Stimulated activated effector memory CD8-positive, alpha-beta T cell treated with anti-CD3 and anti-CD28 coated beads, Interleukin-12 subunit alpha, Interleukin-12 subunit beta, amount 100 ng/mL, for 72 hours (primary cell): Measurements from ENCODE around the gene SDR39U1.
"Not testable (repeated sequence)": the region's sequence is repeated elsewhere in the genome, so short reads cannot be mapped to it uniquely, and the experiment has no call there.

ENCODE experiments used
- ATAC-seq: fragments of 150-1000 bp; cut with Tn5 transposase; 2 replicates; pipeline ENCODE4 v1.10.0; 2021
- DNase-seq, 2 donors: peaks; one replicate each; pipeline ENCODE4 v3.0.0; 2021 to 2022; ENCODE audit warnings: low spot score in 2 of 2
- H3K27ac Mint-ChIP-seq: one replicate; pipeline ENCODE4 v1.8.0; 2022; ENCODE audit warnings: mild to moderate bottlenecking, mixed read lengths
- H3K36me3 Mint-ChIP-seq: one replicate; pipeline ENCODE4 v1.8.0; 2022; ENCODE audit warnings: mild to moderate bottlenecking, mixed read lengths
- H3K4me1 Mint-ChIP-seq: one replicate; pipeline ENCODE4 v1.8.0; 2022; ENCODE audit warnings: mixed read lengths
- H3K4me3 Mint-ChIP-seq: one replicate; pipeline ENCODE4 v1.8.0; 2022; ENCODE audit warnings: mild to moderate bottlenecking, mixed read lengths
- H3K9me3 Mint-ChIP-seq: one replicate; pipeline ENCODE4 v1.8.0; 2022; ENCODE audit warnings: mixed read lengths

Gene SDR39U1, protein sequence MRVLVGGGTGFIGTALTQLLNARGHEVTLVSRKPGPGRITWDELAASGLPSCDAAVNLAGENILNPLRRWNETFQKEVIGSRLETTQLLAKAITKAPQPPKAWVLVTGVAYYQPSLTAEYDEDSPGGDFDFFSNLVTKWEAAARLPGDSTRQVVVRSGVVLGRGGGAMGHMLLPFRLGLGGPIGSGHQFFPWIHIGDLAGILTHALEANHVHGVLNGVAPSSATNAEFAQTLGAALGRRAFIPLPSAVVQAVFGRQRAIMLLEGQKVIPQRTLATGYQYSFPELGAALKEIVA

DNA sequence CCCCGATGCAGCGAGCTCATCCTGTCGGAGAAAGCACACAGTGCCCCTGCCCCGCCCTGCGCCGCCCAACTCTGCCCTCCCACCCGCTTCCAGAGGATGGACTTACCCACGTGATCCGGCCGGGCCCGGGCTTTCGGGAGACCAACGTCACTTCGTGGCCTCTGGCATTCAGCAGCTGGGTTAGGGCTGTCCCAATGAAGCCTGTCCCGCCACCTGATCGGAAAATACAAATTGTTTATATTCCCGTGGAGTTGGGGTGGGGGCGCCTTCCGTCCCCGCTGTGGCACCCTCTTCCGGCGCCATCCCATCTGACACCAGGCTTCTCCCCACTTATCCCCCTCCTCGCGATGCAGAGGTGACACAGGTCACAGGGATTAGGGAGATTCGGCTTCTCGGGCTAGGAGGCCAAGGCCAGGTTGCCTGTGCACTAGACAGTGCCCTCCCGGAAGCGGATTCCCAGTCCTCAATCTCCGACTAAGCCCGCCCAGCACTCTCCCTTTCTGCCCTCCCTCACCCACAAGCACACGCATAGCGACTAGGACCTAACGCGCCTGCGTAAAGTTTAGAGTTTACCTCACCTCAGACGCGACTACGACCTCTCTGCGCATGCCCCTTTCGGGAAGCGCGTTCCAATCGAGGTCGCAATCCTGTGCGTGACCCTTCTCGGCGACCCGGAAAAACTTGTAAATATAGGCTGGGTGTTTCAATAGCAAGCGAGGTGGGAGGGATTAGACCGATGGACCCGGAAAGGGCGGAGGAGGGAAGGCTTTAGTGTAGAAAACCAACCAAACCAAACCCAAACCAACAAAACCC lies at the start of gene SDR39U1:
TSS of gene SDR39U1 (minus strand) at position 537 of the 813 bp plus-strand sequence. CDS start at position 530, 7 bp downstream.
- ATAC-seq (peak; percentile 93), DNase-seq (peak; percentile 82 to 96)
- Mint-ChIP-seq H3K27ac (peak within 1 kb of the TSS; percentile 97), H3K4me3 (peak within 1 kb of the TSS; percentile 90), H3K4me1 (peaks cover 58% of the 10 kb centered on the region), H3K36me3 (peaks cover 60% of the 10 kb centered on the region), H3K9me3 (no peaks in the 10 kb centered on the region)

GRCh38 chr14:24491586-24492408 lies 49.2 kb upstream of the SDR39U1 start:
- not testable (repeated sequence) for H3K4me3 Mint-ChIP-seq, H3K9me3 Mint-ChIP-seq, H3K4me1 Mint-ChIP-seq, ATAC-seq, DNase-seq, H3K27ac Mint-ChIP-seq, H3K36me3 Mint-ChIP-seq

GRCh38 chr14:24483604-24484252 lies 41.2 kb upstream of the SDR39U1 start:
- H3K36me3 Mint-ChIP-seq, result no peaks in the 10 kb centered on the region
- H3K4me1 Mint-ChIP-seq, result peaks cover 24% of the 10 kb centered on the region
- peak overlapping the region; percentile 4 for H3K4me3 Mint-ChIP-seq
- DNase-seq (no peak), ATAC-seq (peak; percentile 65)
- H3K9me3 Mint-ChIP-seq, result no peaks in the 10 kb centered on the region
- H3K27ac Mint-ChIP-seq, result peak overlapping the region; percentile 56

DNA sequence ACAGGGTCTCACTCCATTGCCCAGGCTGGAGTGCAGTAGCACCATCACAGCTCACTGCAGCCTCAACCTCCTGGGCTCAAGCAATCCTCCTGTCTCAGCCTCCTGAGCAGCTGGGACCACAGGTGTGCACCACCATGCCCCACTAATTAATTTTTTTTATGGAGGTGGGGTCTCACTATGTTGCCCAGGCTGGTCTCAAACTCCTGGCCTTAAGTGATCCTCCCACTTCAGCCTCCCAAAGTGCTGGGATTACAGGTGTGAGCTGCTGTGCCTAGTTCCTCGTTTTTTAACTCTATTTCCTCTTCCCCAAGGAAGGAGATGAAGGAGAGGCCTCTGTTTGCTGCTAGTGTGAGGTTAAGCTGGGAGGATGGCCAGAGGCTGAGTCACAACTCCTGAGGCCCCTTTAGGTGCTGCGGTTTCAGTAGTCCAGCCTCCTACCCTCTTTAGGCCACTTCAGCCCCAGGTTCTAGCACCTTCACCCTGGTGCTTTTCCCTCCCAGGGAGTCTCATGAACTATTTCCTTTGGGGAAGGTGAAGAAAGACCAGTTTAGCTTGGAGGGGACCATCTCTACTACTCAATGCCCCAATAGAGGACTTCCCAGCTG lies 40.2 kb upstream of the SDR39U1 start:
- Mint-ChIP-seq H3K4me1 (peaks cover 24% of the 10 kb centered on the region), H3K27ac (peak overlapping the region; percentile 56)
- H3K4me3 Mint-ChIP-seq, ATAC-seq, DNase-seq, H3K36me3 Mint-ChIP-seq, H3K9me3 Mint-ChIP-seq: not testable (repeated sequence)

DNA sequence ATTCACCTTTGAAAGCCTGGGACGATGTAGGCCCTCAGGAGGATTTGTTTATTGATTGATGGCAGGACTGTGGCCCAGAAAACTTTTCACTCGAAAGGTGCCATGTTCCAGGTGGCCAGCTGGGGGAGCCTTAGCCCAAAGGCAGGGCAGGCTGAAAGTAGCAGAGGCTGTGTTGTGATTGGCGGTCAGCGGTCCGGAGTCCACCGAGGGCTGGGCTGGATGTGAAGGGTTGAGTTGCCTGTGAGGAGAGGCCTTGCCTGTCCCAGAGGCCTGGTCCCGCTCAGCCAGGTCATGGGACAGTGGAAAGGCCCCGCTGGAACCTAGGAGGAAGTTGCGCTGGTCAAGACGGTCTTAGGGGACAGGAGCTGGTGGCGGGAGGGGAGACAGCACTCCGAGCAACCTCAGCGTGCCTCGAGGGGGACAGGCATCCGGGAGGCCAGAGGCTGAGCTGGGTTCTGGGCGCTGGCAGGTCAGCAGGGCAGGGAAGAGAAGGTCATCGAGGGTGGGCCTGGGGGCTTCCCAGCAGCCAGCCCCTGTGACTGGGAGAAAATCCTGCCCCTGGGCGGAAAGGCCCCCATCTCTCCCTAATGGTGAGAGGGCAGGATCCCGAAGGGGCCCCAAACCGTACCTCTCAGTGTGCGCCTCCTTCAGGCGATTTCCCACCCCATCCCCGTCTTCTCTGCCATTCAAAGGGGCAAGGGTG lies 39.2 kb upstream of the SDR39U1 start:
- H3K36me3 Mint-ChIP-seq, result no peaks in the 10 kb centered on the region
- ATAC-seq (peak; percentile 86), DNase-seq (peak; percentile 50 to 78)
- H3K4me1 Mint-ChIP-seq, result peaks cover 24% of the 10 kb centered on the region
- H3K27ac Mint-ChIP-seq, result peak overlapping the region; percentile 89
- H3K9me3 Mint-ChIP-seq, result no peaks in the 10 kb centered on the region
- H3K4me3 Mint-ChIP-seq, result peak overlapping the region; percentile 64

- not testable (repeated sequence) for H3K36me3 Mint-ChIP-seq, DNase-seq, H3K9me3 Mint-ChIP-seq, ATAC-seq, H3K27ac Mint-ChIP-seq, H3K4me3 Mint-ChIP-seq
- H3K4me1 Mint-ChIP-seq, result peaks cover 24% of the 10 kb centered on the region
These were observed 37.4 kb upstream of the SDR39U1 start for GRCh38 chr14:24479999-24480398.

DNA sequence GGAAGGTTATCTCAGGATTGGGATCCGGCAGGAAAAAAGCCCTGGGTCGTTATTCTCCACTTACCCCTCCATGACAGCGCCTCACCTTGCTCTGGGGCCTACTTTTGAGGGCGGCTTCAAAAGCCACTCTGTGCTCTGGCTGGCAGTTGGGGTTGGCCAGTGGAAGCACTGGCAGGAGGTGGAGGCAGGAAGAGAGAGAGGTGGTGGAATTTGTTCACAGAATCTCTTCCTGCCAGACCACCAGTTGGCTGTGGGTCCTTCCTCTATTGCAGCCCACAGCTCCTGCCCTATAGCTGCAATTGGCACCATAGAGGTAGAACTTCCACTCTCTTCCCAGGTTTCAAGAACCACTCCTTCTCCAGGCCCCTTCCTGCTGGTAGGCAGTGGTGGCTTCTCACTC lies 32.7 kb upstream of the SDR39U1 start:
- Mint-ChIP-seq H3K36me3 (no peaks in the 10 kb centered on the region), H3K4me3 (no peak overlapping the region), H3K4me1 (no peaks in the 10 kb centered on the region), H3K9me3 (no peaks in the 10 kb centered on the region), H3K27ac (no peak overlapping the region)
- DNase-seq (no peak), ATAC-seq (no peak)

DNA sequence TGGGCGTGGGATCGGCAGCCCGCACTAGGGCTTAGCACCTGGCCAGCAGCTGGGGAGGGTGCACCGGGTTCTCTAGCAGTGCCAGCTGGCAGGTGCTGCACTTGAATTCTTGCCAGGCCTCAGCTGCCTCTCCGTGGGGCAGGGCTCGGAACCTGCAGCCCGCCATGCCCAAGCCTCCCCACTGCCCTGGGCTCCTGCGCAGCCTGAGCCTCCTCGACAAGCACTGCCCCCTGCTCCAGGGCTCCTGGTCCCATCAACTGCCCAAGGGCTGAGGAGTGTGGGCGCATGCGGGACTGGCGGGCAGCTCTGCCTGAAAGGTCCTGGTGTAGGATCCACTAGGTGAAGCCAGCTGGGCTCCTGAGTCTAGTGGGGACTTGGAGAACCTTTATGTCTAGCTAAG lies 30.6 kb upstream of the SDR39U1 start:
- DNase-seq, result no peak
- Mint-ChIP-seq H3K27ac (no peak overlapping the region), H3K4me1 (no peaks in the 10 kb centered on the region), H3K36me3 (no peaks in the 10 kb centered on the region), H3K4me3 (no peak overlapping the region), H3K9me3 (no peaks in the 10 kb centered on the region)
- ATAC-seq, result no peak

GRCh38 chr14:24470450-24470849 lies 27.9 kb upstream of the SDR39U1 start:
- not testable (repeated sequence) for H3K4me1 Mint-ChIP-seq, ATAC-seq, H3K27ac Mint-ChIP-seq, DNase-seq, H3K4me3 Mint-ChIP-seq, H3K9me3 Mint-ChIP-seq, H3K36me3 Mint-ChIP-seq

DNA sequence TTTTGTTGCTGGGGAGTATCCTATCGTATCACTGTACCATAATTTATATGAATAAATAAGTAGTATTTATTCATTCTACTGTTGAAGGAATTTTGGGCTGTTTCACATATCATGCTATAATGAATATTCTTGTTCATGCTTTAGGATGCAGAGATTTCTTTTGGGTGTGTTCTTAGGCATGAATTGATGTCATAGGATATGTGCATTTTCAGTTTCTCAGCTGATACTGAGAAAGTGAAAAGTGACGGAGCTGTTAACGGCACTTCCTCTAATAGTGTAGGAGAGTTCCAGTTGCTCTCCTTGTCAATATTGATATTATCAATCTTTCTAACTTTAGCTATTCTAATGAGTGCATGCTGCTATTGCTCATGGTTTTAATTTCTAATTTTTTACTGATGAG lies 23.2 kb upstream of the SDR39U1 start:
- Mint-ChIP-seq H3K9me3 (no peaks in the 10 kb centered on the region), H3K36me3 (no peaks in the 10 kb centered on the region), H3K4me3 (no peak overlapping the region), H3K27ac (no peak overlapping the region), H3K4me1 (peaks cover 24% of the 10 kb centered on the region)
- no peak for DNase-seq
- no peak for ATAC-seq

- no peaks in the 10 kb centered on the region for H3K9me3 Mint-ChIP-seq
- no peak for ATAC-seq
- no peaks in the 10 kb centered on the region for H3K36me3 Mint-ChIP-seq
- H3K4me1 Mint-ChIP-seq, result peaks cover 24% of the 10 kb centered on the region
- no peak for DNase-seq
- no peak overlapping the region for H3K4me3 Mint-ChIP-seq
- no peak overlapping the region for H3K27ac Mint-ChIP-seq
These were observed 22.8 kb upstream of the SDR39U1 start for GRCh38 chr14:24465368-24465767.

DNA sequence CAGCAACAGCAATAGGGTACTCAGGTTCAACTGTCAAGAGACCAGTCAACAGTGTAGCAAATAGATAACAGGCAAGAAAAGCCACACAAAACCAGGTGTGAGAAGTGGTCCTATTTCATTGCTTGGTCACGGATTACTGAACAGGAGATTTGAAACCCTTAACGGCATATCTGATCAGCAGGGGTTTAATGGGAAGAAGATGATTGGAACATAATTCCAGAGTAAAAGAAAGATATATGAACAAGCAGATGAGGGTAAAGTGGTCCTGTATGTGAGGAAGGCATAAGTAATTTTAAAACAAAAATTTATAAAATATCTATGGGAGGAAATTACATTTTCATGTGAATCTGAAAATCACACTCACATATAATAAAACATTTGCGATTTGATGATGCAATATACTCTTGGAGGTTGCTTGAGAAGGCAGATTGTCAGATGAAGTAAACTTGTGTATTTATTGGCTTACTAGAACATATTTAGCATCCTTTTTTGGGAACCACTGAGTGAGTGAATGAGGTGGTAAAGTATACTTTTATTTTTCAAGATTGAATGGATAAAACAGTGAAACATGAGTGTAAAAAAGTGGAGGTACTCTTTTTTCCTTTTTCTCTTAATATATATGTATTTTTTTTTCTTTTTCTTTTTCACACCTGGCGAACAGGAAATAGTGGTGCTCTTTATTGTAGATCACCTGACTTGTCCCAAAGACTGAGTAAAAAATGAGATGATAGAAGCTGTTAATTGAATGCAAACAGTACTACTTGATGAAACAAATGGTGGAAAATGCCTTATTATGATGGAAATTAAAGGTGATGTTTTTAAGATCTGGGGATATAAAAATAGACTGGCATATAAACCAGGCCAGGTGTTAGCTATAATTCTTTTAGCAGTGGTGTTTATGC lies 21.6 kb upstream of the SDR39U1 start:
- ATAC-seq (no peak), DNase-seq (no peak)
- H3K9me3 Mint-ChIP-seq, result no peaks in the 10 kb centered on the region
- H3K4me1 Mint-ChIP-seq, result peaks cover 24% of the 10 kb centered on the region
- no peaks in the 10 kb centered on the region for H3K36me3 Mint-ChIP-seq
- H3K4me3 Mint-ChIP-seq, result no peak overlapping the region
- H3K27ac Mint-ChIP-seq, result peak overlapping the region; percentile 4
